Prostate gland (tissue), 2 donors: ENCODE data around the gene CCR7.

ENCODE experiments used
- CTCF ChIP-seq, 4 experiments: fragments of 200-600 bp in 2 of 4; fragments of 450-650 bp in 2 of 4; sonication (generic) in 2 of 4; IDR thresholded peaks; 1 replicate in 3 of 4; 2 replicates in 1 of 4; pipeline ENCODE4 v1.5.1; 2016 to 2019; ENCODE audit warnings: antibody characterized with exemption in 4 of 4, mild to moderate bottlenecking in 2 of 4, moderate library complexity in 2 of 4
- POLR2A ChIP-seq: fragments of 450-650 bp; IDR thresholded peaks from one replicate; pipeline ENCODE4 v1.6.1; 2016; ENCODE audit warnings: antibody characterized with exemption, mild to moderate bottlenecking
- POLR2AphosphoS5 ChIP-seq: sonication (generic); formaldehyde crosslinking; IDR thresholded peaks from one replicate; pipeline ENCODE4 v1.6.1; 2017; ENCODE audit warnings: antibody characterized with exemption

GRCh38 chr17:40559564-40559916 lies 5.7 kb downstream of the CCR7 start:
- no peak for TF ChIP-seq CTCF (IDR thresholded peaks at IDR 0.05)
- TF ChIP-seq POLR2AphosphoS5, result no peak
- no peak for TF ChIP-seq POLR2A
